Middle frontal gyrus (tissue), 1 donor: ENCODE results near the gene NIPAL3.

Experiments used
- DNase-seq: peaks from one replicate; pipeline ENCODE4 v3.0.0-alpha.2; 2015; ENCODE audit warnings: low spot score; ENCODE audit errors: extremely low spot score

The NIPAL3 gene

GRCh38 chr1:24415334-24415909 lies at the start of gene NIPAL3:
Gene NIPAL3, plus strand, starts transcription at chr1:24415802. Its CDS starts 3,746 bp downstream, at chr1:24419548.
- DNase-seq: peak; percentile 98

GRCh38 chr1:24366707-24367106 lies 48.9 kb upstream of the NIPAL3 start:
- no peak for DNase-seq

DNA sequence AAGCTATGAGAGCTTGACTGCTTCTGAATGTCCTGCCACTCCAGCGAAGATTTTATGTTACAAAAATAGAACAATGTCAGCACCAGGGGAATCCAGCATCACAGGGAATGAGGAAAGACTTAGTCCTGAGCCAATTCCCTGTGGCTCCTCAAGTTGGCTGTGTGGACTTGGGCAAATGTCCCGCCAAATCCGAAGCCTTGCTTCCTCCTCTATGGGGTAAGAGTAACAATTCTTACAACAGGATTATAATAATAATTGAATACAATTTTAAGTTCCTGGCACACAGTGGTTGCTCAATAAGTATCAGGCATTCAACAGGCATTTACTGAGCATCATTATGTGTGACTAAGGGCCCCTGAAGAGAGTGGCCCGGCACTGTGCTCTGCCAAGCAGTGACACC lies 46.4 kb upstream of the NIPAL3 start:
- no peak for DNase-seq

DNA sequence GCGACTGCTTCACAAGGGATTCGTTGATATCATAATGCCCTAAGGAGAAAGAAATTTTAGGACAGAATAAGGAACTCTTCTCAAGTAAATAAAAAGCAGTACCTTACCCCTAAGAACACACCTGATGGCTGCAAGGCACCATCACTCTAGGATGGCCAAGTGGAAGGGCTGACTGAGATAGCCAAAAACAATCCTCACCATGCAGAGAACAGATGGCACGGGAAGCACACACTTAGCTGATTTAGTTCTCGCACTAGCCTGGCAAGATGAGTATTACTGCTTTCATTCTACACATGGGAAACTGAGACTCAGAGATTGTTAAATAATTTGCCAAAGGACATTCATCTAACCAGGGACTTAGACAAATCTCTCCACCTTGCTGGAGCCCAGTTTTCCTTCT lies 45.8 kb upstream of the NIPAL3 start:
- DNase-seq: no peak

GRCh38 chr1:24373044-24373443 lies 42.6 kb upstream of the NIPAL3 start:
- DNase-seq: no peak

DNA sequence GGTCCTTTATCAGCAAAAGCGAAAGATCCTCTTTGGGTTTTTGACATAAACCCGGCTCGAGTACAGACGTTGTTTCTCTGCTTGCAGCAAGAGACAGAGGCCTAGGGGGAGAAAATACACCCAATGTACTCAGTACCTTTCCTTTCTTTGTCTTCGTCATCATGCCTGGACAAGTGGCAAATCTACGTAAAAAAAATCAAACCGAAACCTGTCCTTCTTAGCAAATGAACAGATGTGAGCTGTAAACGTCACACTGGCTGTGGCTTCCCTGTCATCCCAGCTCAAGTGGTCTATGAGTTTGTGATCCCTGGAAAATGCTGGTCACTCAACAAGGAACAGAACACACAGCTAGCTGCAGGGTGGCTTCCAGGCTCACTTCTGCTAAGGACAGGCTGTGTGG lies 41.9 kb upstream of the NIPAL3 start:
- no peak for DNase-seq

GRCh38 chr1:24374891-24375786 lies 40.5 kb upstream of the NIPAL3 start:
- no peak for DNase-seq

- DNase-seq: no peak
Observed at GRCh38 chr1:24379733-24380315, 35.8 kb upstream of the NIPAL3 start.

- DNase-seq: no peak
Observed at GRCh38 chr1:24380508-24380907, 35.1 kb upstream of the NIPAL3 start.

DNA sequence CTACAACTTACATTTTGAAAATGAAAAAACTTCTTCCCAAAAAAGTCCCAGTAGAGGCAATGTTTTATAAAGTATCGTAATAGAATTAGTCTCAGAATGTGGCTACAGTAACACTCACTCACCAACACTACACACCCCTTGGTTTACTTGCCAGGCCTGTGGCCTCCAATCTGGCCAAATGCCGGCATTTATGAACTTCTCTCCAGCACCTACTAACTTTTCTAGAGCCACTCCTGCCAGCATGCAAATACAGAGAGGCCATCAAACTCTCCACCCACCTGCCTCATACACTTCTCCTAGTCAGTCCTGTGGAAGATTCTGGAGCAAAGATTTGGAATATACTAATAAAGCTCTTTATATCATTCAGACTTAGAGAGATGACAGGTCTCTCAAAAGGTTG lies 34.3 kb upstream of the NIPAL3 start:
- no peak for DNase-seq

DNA sequence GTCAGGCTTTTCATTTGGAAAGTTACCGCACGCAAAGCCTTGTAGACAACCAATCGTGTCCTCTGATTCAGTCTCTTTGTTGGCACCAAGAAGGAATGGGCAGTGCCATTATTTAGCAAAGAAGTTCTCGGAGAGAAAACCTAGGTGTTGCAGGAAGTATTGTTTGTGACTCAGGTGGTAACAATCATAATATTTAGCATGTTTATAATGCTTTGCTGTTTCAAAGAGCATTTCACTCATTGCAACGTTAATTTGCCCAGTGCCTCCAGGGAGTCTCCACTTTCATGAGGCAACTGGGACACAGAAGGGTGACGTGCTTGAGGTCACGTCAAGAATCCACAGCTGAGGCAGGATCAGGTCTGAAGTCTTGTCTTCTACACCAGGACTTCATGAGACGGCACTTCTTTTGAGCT lies 33.4 kb upstream of the NIPAL3 start:
- no peak for DNase-seq

DNA sequence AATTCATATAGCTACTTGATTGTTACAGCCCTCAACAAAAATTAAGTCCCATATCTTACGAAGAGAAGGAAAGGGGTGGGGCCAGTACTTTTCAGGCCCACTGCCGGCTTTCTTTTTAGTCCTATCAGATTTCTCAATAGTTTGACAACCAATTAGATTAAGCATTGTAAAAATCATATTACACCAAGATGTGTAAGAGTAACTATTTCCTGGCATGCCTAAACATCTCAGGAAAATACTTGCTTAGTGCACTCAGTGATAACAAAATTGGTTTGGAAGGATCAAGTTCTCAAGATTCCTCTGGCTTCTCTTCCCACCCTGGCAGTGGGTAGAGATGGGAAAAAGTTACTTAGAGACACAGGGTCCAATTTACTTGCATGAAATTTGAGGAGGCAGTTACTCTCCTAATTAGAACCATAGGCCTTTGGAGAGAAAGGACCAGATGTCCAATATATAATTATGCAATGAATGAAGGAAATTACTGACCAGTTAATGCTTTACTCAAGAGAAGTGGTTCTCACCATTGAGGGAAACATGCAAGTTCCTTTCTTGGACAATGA lies 32.1 kb upstream of the NIPAL3 start:
- DNase-seq: no peak

DNA sequence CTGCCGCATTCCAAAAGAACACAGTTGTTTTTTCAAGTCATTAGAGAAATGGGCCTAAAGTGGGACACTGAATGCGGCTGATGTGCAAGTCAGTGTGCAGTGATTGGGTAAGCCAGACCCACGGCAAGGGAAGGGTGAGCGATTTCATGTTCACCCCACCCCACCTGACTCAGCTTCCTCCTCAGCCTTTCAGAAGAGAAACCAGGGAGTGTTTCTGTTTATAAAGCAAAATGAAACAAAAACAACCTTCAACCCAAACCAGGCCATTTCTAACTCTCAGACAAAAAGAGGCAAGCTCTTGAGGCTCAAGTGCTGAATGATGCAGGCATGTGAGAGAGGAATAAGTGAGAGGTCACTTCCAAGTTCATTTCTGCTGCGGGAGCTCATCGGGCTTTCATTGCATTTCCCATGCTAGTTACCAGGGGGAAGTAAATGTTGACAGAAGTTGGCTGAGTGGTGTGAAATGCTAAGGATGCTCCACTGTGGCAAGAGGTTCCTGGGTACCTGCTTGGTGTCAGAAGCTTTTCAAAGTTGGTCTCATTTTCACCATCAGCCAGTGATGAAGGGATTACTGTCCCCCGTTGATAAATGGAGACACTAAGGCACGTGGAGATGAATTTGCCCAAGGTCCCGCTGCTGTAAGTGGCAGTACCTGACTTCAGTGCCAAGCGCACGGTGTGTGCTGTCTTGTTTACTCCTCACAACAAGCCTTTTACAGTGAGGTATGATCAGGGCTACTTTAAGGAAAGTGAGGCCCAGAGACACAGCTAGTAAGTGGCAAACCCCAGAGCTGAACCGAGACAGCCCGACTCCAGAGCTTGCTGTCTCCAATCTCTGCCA lies 31.1 kb upstream of the NIPAL3 start:
- DNase-seq: no peak

- no peak for DNase-seq
Observed at GRCh38 chr1:24385160-24385940, 30.3 kb upstream of the NIPAL3 start.

DNA sequence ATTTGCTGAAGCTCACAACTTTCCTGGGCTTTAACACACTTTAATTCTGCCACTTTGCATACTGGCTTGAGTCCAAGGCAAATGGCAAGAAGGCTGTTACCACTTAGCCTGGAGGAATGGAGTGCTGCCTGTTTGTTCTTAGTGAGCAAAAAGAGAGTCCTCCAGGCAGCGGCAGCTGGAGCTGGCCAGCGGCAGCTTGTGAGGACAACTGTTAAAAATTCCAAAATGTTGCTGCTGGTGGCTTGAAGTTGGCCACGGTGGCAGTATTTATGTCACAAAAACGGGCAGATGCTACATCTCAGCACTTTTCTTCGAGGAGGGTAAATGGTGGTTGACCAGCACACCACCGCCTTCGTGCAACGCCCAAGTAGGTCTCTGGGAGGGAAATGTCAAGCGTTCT lies 29.4 kb upstream of the NIPAL3 start:
- no peak for DNase-seq

GRCh38 chr1:24386931-24387330 lies 28.7 kb upstream of the NIPAL3 start:
- DNase-seq: no peak

DNA sequence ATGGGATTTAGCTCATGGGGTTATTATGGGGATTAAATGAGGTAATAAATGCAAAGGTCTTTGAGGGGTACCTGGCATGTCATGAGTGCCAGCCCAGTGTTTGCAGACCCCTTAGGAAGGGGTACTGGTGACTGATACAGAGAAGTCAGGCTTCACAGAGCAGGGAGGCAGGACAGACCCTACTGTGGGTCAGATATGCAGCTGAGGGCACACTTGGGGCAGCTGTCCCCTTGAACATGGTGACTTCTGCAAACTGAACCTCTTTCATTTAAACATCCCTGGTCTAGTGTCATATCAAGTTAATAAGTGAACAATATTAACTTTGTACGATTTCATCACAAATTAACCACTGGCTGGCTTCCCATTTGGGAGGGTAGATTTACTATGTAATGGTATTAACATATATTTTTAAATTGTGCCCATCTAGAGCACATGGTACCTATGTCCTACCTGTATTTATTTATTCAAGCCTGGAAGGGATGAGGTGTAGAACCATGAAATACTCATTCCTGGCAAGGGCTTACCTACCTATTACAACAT lies 27.9 kb upstream of the NIPAL3 start:
- no peak for DNase-seq

- no peak for DNase-seq
Observed at GRCh38 chr1:24388331-24388885, 27.2 kb upstream of the NIPAL3 start.

- DNase-seq: no peak
Observed at GRCh38 chr1:24389231-24389678, 26.3 kb upstream of the NIPAL3 start.
